HG03460 (cell line): ENCODE measurements around the gene KLHL12.

Source experiments
- ATAC-seq: cut with Tn5 transposase; IDR thresholded peaks from one replicate; pipeline ENCODE4 v1.9.1; 2021; ENCODE audit not compliant: unreplicated experiment

Gene KLHL12

DNA sequence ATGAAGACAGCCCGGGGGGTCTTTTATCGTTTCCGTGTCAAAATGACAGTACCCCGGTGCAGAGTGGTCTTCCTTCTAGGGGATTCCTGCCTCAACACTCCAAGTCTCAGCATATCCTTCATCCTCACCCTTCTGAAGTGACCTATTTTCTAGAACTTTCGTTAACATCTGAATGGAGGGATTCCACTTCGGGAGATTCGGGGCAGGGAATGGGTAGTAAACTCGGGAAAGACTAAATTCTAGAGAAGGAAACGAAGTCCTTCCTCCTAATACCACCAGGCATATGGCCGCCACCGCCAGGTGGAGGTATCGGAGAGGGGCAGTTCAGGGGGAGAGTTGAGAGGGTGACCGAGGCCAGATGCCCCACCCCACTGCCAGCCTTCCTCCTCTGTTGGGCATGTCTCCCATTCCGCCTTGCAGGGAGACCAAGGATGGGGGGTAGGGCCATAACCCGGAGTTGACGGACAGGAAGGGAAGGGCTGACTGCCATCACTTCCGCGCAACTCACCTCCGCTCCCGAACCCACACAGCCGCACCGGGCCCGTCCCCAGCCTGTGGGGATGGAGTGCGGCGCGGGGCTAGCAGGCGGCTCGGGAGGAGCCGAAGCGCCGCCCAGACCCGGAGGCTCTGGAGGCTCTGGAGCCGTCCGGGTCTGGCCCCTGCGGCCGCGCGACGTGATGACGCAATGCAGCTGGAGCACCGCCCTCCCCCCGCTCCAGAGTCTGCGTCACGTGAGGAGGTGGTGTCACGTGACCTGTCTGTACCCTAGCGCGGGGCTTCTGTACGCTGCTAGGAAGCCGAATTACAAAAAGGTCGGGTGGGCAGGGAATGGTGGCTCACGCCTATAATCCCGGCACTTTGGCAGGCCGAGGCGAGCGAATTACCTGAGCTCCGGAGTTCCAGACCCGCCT, at the start of gene KLHL12:
Gene KLHL12 (minus strand): TSS at position 654 of the 911 bp plus-strand sequence. CDS start 2,072 bp downstream, outside the sequence.
- ATAC-seq = peak; percentile 94

DNA sequence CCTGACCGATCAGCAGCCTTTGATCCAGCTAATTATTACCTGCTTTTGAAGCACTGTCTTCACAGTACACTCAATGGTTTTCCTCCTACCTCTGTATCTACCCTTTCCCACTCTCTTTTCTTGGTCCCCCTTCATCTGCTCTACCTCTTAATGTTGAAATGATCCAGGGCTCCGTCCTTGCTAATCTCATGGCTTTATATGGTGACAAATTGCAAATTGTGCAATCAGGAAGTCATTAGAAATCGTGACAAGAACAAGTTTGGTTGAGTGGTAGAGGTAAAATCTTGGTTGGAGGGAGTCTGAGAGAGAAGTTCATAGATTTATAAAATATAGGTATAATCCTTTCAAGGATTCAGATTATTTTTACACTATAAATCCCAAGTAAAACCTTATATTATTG, 49.6 kb upstream of the KLHL12 start:
- ATAC-seq = no peak

DNA sequence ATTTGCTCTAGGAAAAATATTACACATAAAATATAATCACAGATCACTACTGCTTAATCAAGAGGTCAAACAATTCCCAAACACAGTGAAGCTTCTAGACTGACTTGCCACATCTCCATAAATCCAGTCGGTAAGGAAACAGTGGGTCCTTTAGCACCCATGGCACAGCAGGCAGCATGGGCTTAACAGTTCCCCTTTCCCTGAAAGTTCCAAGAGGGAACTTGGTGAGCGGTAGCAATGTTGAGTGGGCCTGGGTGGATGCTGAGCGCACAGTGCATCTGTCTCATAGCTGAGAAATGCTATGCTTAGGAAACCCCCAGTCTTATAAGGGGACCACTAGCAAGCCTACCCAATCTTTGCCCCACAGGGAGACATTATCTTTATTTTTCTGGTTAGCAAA, 47.8 kb upstream of the KLHL12 start:
- no peak for ATAC-seq

- ATAC-seq = no peak
Measured at GRCh38 chr1:202972046-202972445, 45.0 kb upstream of the KLHL12 start.

GRCh38 chr1:202968895-202969295, 41.9 kb upstream of the KLHL12 start:
- ATAC-seq = peak; percentile 53

DNA sequence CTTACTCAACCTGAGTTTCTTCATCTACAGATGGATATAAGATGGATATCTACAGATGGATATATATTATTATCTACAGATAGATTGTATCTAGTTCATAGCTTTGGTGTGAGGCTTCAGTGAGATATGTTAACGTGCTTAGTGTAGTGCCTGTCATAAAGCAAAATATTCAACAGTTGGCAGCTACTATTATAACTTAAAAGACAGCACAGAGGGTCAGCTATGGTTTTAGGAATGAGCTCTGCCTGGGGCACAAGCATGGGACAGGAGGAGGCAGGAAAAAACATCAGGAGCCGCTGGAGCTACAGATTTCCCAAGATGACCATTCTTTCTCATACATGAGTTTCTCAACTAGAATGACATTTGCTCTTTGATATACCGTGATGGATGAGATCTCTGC, 41.3 kb upstream of the KLHL12 start:
- no peak for ATAC-seq

- ATAC-seq = peak; percentile 16
Measured at GRCh38 chr1:202967684-202968281, 40.7 kb upstream of the KLHL12 start.

DNA sequence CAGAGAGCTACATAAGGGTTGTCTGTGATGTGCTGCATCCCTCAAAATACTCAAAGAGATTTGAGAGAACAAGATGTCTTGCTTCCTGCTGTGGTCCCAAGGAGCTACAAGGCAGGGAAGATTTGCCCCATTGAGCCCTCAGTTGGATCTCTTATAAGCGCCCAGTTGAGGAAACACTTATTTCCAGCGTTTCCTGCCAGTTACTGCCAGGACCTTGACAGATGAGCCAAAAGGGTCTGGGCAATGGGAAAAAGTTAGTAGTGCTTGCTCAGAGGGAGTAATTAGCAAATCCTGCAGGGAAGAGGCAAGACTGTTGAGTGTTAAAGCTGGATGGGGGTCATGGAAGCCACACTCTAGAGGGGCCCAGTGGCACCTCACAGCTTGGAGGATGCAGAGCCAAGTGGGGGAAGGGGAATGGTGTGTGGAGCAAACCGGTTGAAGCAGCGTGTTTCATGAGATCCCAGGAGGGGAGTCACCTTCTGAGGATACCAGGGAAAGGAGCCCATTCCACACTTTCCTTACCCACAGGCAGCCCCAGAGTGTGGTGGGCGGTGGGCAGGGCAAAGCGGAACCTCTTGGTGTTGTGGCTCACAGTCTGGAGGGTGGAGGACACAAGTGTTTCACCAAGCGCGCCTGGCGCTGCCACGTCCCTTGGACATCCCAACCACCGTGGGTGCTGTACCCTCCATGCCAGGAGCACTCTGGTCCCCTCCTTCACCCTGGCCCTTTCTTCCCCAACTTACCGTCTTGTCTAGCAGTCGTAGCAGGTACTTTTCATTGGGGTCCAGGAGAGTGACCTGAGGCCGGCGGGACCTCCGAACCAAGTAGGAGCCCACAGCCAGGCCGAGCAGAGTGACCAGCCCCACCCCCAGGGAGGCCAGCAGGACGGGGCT, 39.2 kb upstream of the KLHL12 start:
- ATAC-seq = no peak

DNA sequence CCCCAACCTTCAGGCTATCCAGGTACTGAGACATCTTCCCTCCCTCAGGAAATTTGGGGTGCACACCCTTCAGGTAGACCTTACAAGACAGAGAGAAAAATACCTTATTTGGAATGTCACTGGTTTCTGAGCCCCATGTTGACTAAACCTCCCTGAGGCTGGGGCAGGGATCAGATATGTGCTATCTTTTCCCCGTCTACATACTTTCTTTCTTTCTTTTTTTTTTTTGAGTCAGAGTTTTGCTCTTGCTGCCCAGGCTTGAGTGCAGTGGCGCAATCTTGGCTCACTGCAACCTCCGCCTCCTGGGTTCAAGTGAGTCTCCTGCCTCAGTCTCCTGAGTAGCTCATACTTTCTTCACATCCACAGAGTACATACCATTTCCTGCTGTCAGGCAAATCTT, 38.4 kb upstream of the KLHL12 start:
- ATAC-seq = no peak

DNA sequence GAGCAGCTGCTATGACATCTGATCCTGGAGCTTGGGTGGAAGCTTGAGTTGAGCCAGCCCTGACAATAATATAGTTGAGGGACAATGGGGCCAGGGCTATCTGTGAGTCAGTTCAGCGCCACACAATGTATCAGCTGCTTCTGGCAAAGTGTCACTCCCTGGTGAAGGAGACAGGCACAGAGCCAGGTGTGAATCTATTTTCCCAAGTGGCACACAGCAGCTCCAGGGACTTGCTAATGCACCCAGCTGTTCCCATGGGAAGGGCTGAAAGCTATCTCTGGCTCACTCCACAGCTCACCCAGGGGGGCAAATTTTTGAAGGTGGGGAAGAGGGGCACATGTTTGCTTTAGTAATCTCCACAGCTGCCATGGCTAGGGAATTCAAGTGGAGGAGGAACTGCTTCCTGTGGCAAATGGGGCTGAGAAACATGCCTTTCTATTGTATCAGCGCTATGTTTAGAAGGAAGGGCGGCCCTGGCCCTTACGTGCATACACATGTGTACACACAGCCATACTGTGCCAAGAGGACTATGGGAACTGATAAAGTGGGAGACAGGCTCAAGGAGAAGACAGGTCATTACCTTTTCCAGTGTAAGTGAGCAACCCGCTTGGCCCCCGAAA, 37.9 kb upstream of the KLHL12 start:
- ATAC-seq = no peak

- no peak for ATAC-seq
Measured at GRCh38 chr1:202961220-202961880, 34.3 kb upstream of the KLHL12 start.

- ATAC-seq = no peak
Measured at GRCh38 chr1:202959276-202959620, 32.2 kb upstream of the KLHL12 start.

DNA sequence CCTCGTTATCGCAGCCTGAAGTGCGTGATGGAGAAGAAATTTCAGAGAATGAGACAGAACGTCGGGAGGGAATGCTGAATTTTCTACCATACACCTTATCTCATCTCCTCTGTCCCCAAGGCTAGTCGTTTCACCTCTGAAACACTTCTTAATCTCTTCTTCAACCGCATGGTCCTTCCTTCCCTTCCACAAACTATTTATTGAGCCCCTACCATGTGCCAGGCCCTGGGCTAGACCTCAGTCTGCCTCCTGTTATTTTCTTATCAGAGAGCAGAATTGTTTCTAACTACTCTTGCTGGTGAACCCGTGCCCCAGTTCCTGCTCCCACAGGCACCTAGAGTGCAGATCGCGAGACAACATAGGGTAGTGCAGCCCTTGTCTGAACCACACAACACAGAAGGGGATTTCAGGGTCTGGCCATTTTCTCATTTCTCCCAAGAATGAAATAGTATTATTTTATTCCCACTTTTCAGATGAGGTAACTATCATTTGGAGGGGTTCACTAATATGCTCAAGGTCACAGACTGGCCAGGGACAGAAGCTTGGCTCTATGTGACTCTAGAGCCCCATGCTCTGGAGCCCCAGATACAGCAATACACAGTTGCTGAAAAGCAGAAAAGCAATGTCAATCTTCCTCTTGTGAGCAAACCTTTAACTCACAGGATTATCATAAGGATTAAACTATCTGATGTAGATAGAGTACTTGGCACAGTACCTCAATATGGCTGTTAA, 31.7 kb upstream of the KLHL12 start:
- ATAC-seq = peak; percentile 15

DNA sequence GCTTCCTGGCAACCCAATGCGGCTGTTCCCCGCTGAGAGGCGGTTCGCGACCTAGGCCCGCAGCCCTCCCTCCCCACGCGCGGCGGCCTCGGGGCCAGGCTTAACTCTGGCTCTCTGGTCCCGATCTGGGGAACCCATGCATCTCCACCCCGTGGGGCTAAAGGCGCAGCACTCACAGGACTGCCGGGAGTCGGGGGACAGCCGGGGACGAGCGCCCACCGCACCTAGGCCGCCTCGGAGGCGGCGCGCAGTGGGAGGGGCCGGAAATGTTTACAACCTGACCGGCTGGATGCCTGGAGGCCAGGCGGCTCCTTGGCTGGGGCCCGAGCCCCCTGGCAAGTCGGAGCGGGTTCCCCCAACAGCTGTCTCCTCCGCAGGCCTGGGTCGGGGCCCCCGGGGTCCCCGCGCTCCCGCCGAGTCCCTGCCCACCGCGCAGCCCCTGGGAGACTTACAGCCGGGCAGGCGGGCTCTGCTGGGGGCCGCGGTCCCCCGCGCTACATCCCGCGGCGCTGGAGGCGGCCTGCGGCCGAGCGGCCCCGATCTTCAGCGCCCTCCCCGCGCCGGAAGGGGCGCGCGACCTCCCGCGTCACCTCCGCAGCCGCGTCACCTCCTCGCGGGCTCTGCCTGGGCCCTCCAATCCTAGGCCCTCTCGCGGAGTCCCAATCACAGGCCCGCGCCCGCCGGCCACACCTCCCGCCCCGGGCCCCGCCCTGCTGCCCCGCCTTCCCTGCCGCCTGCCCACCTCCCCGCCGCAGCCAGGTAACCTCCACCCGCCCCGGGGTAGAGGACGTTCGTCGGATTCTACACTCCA, 30.9 kb upstream of the KLHL12 start, which contains the start of gene ADIPOR1:
Gene ADIPOR1 (minus strand): TSS at position 580 of the 811 bp plus-strand sequence. CDS start 7,242 bp downstream, outside the sequence.
- ATAC-seq = peak; percentile 96

DNA sequence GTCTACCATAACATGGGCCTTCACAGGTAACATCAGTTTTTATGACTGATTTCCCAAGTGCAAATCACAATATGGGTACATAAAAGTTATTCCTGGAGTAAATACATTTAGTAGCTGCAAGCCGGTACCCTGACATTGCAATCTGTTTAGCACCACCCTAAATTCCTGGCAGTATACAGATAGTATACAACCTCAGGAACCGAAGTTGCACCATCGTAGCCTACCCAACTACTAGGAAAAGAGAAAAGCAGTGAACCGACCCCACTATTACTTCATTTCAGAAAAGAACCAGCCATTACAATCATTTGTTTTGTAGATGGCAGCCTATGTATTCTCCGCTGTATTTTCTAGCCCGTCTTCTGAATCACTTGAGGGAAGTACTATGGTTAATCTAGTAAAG, 29.9 kb upstream of the KLHL12 start:
- ATAC-seq = no peak

DNA sequence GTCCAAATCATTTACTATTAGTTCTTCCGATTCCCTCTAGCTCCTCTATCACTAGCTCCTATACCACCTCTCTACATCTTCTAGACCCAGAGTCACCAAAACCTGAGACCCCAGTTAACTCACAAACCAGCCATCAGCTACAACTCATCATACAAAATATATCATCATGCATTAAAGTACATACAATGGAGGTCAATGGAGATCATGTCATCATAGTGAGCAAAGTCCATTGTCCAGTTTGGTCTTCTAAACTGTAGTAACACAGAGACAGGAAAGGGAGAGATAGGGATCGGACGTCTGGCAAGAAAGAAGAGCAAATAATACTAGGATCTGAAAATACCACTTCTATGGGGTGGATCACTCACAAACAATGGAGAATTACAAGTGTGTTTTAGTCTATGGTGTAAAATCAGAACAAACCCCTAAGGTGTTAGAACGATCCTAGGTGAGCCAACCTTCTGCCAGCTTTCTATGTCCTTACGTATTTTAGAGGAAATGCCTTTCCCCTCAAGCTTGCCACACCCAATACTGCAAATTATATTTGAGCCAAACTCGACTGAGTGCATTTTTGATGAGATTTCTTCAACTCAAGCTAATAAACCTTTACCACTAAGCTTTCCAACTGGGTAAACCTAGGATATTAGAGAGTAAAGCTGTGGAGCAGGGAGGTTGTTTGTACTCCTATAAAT, 27.2 kb upstream of the KLHL12 start:
- ATAC-seq = no peak

DNA sequence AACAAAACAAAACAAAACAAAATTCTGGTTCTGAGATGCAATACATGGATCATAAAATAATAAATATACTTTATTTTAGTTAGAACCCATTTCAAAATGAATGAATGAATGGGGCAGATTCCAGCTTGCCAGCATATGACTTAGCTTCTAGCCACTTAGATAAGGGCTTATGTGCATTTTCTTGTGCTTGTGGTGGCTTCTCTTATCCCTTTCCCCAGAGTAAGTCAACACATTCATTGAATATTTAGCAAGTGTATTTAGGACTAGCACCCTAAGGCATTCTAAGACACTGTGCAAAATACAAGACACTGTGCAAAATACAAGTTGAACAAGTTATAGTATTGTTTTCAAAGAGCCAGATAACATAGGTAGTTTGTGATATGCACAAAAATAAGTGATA, 26.4 kb upstream of the KLHL12 start:
- no peak for ATAC-seq

- no peak for ATAC-seq
Measured at GRCh38 chr1:202952818-202953217, 25.8 kb upstream of the KLHL12 start.
